OCI-LY3 (cell line): ENCODE data around the gene TIMM10.

Experiments
- H2AFZ ChIP-seq: fragments of 200-600, 300-600 bp; shearing (Covaris generic); 2 replicates; pipeline ENCODE4 v1.6.0; 2014; ENCODE audit warnings: antibody characterized with exemption, low read depth, low read length
- H3K27ac ChIP-seq: fragments of 200-600, 300-600 bp; sonication (generic); 2 replicates; pipeline ENCODE4 v1.5.1; 2014; ENCODE audit warnings: mild to moderate bottlenecking, low read length, moderate library complexity, mixed read lengths
- H3K27me3 ChIP-seq: fragments of 200-600, 300-600 bp; sonication (generic); 2 replicates; pipeline ENCODE4 v1.6.1; 2014; ENCODE audit warnings: low read depth, low read length, mixed read lengths
- H3K36me3 ChIP-seq: fragments of 200-600, 300-600 bp; sonication (generic); replicated peaks from 2 replicates; pipeline ENCODE3; 2014; ENCODE audit warnings: low read depth, low read length, mixed read lengths
- H3K4me1 ChIP-seq: fragments of 300-600, 200-600 bp; sonication (generic); 2 replicates; pipeline ENCODE4 v1.6.1; 2014; ENCODE audit warnings: low read length, mixed read lengths
- H3K4me2 ChIP-seq: fragments of 200-600, 300-600 bp; sonication (generic); 2 replicates; pipeline ENCODE4 v1.6.1; 2014; ENCODE audit warnings: low read length, mixed read lengths
- H3K4me3 ChIP-seq: fragments of 300-600, 200-600 bp; sonication (generic); 2 replicates; pipeline ENCODE4 v1.5.1; 2014; ENCODE audit warnings: antibody characterized with exemption, mild to moderate bottlenecking, low read length, moderate library complexity
- H3K79me2 ChIP-seq: fragments of 300-600, 200-600 bp; shearing (Covaris generic); 2 replicates; pipeline ENCODE4 v1.6.1; 2014; ENCODE audit warnings: mild to moderate bottlenecking, low read length, mixed read lengths
- H3K9ac ChIP-seq: fragments of 300-600, 200-600 bp; shearing (Covaris generic); 2 replicates; pipeline ENCODE4 v1.6.0; 2014; ENCODE audit warnings: mild to moderate bottlenecking, low read length, moderate library complexity
- H3K9me3 ChIP-seq: fragments of 200-600, 300-600 bp; shearing (Covaris generic); 2 replicates; pipeline ENCODE4 v1.6.1; 2014; ENCODE audit warnings: low read length, mixed read lengths; ENCODE audit not compliant: insufficient read depth
- H4K20me1 ChIP-seq: fragments of 200-600, 300-600 bp; sonication (generic); 2 replicates; pipeline ENCODE4 v1.6.1; 2016; ENCODE audit warnings: low read length, mixed read lengths; ENCODE audit not compliant: insufficient read depth
- CTCF ChIP-seq: fragments of 200-600, 300-600 bp; sonication (generic); IDR thresholded peaks from 2 replicates; pipeline ENCODE4 v1.5.1; 2014; ENCODE audit warnings: antibody characterized with exemption, low read length, low read depth
- EZH2phosphoT487 ChIP-seq: fragments of 200-600 bp; shearing (Covaris generic); IDR thresholded peaks from 2 replicates; pipeline ENCODE4 v1.6.1; 2018; ENCODE audit warnings: antibody characterized with exemption, mixed run types, low read depth

TIMM10 gene

DNA sequence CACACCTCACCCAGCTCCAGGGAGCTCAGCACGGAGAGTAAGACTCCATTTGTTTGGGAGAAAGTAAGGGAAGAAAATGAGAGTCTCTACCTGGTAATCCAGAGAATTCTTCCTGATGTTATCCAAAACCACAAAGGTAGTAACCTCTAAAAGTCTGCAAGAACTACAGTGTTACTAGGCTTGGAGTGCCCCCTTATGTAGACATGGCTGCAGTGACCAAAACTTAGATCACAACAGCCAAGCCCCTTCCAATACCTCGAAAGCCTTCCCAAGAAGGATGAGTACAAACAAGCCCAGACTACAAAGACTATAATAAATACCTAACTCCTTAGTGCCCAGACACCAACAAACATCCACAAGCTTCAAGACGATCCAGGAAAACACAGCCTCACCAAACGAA lies 32.0 kb upstream of the TIMM10 start:
- no peak overlapping the region for H3K4me3 ChIP-seq
- no peak for TF ChIP-seq EZH2phosphoT487
- TF ChIP-seq CTCF = peak; percentile 30; the same call in 1 of the 2 replicates
- peaks cover 66% of the 10 kb centered on the region for H3K79me2 ChIP-seq

GRCh38 chr11:57560146-57560545 lies 29.6 kb upstream of the TIMM10 start:
- TF ChIP-seq CTCF (no peak), EZH2phosphoT487 (no peak)
- peaks cover 5% of the 10 kb centered on the region for H4K20me1 ChIP-seq
- no peak overlapping the region for H3K4me3 ChIP-seq
- H3K4me2 ChIP-seq = no peak overlapping the region
- no peaks in the 10 kb centered on the region for H3K27me3 ChIP-seq
- H3K27ac ChIP-seq = no peak overlapping the region
- H3K4me1 ChIP-seq = peaks cover 15% of the 10 kb centered on the region
- H3K9me3 ChIP-seq = peaks cover 4% of the 10 kb centered on the region; the same call in 1 of the 2 replicates
- peaks cover 45% of the 10 kb centered on the region for H3K36me3 ChIP-seq
- peaks cover 43% of the 10 kb centered on the region for H3K79me2 ChIP-seq
- no peak overlapping the region for H2AFZ ChIP-seq
- H3K9ac ChIP-seq = no peak overlapping the region

More for the DNA sequence above, 32.0 kb upstream of the TIMM10 start:
- H3K4me1 ChIP-seq = peaks cover 14% of the 10 kb centered on the region
- H3K9ac ChIP-seq = no peak overlapping the region
- H4K20me1 ChIP-seq = peaks cover 5% of the 10 kb centered on the region
- H3K36me3 ChIP-seq = peaks cover 25% of the 10 kb centered on the region
- peaks cover 2% of the 10 kb centered on the region; the same call in 1 of the 2 replicates for H3K9me3 ChIP-seq
- no peak overlapping the region for H3K4me2 ChIP-seq
- H3K27me3 ChIP-seq = no peaks in the 10 kb centered on the region
- no peak overlapping the region for H3K27ac ChIP-seq
- H2AFZ ChIP-seq = no peak overlapping the region

DNA sequence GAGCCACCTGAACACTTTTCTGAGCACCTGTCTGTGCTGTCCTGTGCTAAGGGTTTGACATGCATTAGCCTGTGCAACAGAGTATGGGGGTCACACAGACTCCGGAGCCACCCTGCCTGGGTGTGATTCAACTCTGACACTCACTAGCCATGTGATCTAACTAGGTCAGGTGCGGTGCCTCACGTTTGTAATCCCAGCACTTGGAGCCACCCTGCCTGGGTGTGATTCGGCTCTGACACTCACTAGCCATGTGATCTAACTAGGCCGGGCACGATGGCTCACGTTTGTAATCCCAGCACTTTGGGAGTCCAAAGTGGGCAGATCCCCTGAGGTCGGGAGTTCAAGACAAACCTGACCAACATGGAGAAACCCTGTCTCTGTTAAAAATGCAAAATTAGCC lies 25.5 kb upstream of the TIMM10 start:
- H4K20me1 ChIP-seq = no peaks in the 10 kb centered on the region
- no peak overlapping the region for H2AFZ ChIP-seq
- peaks cover 15% of the 10 kb centered on the region for H3K4me1 ChIP-seq
- peaks cover 80% of the 10 kb centered on the region for H3K36me3 ChIP-seq
- H3K27me3 ChIP-seq = no peaks in the 10 kb centered on the region
- peaks cover 4% of the 10 kb centered on the region; the same call in 1 of the 2 replicates for H3K9me3 ChIP-seq
- no peak overlapping the region for H3K4me3 ChIP-seq
- TF ChIP-seq EZH2phosphoT487 = no peak
- no peak for TF ChIP-seq CTCF
- H3K79me2 ChIP-seq = peaks cover 4% of the 10 kb centered on the region
- no peak overlapping the region for H3K9ac ChIP-seq
- H3K4me2 ChIP-seq = no peak overlapping the region
- H3K27ac ChIP-seq = no peak overlapping the region

DNA sequence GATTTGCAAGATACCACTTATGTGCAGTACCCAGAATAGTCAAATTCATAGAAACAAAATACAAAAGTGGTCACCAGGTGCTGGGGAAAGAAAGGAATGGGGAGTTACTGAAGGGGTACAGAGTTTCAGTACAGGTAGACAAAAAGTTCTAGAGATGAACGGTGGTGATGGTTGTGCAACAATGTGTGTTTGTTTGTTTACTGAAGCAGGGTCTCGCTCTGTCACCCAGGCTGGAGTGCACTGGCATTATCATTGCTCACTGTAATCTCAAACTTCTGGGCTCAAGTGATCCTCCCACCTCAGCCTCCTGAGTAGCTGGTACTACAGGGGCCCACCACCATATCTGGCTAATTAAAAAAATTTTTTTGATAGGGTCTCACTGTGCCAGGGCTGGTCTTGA lies 24.8 kb upstream of the TIMM10 start:
- H3K4me3 ChIP-seq = no peak overlapping the region
- H3K36me3 ChIP-seq = peaks cover 85% of the 10 kb centered on the region
- no peak overlapping the region for H2AFZ ChIP-seq
- no peaks in the 10 kb centered on the region for H3K27me3 ChIP-seq
- no peak overlapping the region for H3K9ac ChIP-seq
- H3K79me2 ChIP-seq = no peaks in the 10 kb centered on the region; the same call in 1 of the 2 replicates
- TF ChIP-seq EZH2phosphoT487 (no peak), CTCF (no peak)
- no peak overlapping the region for H3K27ac ChIP-seq
- no peak overlapping the region for H3K4me2 ChIP-seq
- H3K4me1 ChIP-seq = peaks cover 15% of the 10 kb centered on the region
- H3K9me3 ChIP-seq = peaks cover 4% of the 10 kb centered on the region; the same call in 1 of the 2 replicates
- no peaks in the 10 kb centered on the region for H4K20me1 ChIP-seq
